H1 (cell line): ENCODE measurements around the gene RD3L. TPM values are rescaled to one million over a fixed set of nuclear protein-coding genes. Genes with fewer than 3 reads are reported as not detected.

Experiments used
- CTCF ChIA-PET: fragments of 300-600 bp; sonication (Branson Sonifier 250); formaldehyde crosslinking; loops from one replicate; lab custom pipeline; 2021; ENCODE audit not compliant: partially characterized antibody; lab: Charles Lee
- POLR2A ChIA-PET: fragments of 300-600 bp; sonication (Branson Sonifier 250); formaldehyde crosslinking; loops from one replicate; lab custom pipeline; 2021; ENCODE audit warnings: inconsistent platforms; ENCODE audit not compliant: partially characterized antibody; lab: Charles Lee
- DNase-seq, 2 experiments: peaks; one replicate each; pipeline versions ENCODE4 v3.0.0 to v3.0.0-alpha.2; 2010 to 2022; ENCODE audit warnings: low spot score in 2 of 2, low read depth in 1 of 2, mixed read lengths in 1 of 2
- FAIRE-seq: peaks from 2 replicates; lab custom pipeline; 2011; peaks lifted over from hg19 to GRCh38; lab: Jason Lieb, UNC
- H2AFZ ChIP-seq: 2 replicates; pipeline ENCODE4 v1.8.1; 2012; ENCODE audit warnings: low read length, inconsistent platforms
- H2AK5ac ChIP-seq: 2 replicates; pipeline ENCODE4 v1.6.1; 2013; ENCODE audit warnings: low read depth, low read length
- H2BK120ac ChIP-seq: replicated peaks from 2 replicates; pipeline ENCODE3; 2013; ENCODE audit warnings: low read depth, low read length, inconsistent platforms
- H2BK12ac ChIP-seq: 2 replicates; pipeline ENCODE4 v1.6.1; 2013; ENCODE audit warnings: low read depth, low read length
- H2BK15ac ChIP-seq: 2 replicates; pipeline ENCODE4 v1.6.1; 2013; ENCODE audit warnings: low read length
- H2BK20ac ChIP-seq: 2 replicates; pipeline ENCODE4 v1.6.1; 2013; ENCODE audit warnings: low read length
- H2BK5ac ChIP-seq: 2 replicates; pipeline ENCODE4 v1.6.1; 2013; ENCODE audit warnings: low read depth, low read length
- H3K14ac ChIP-seq: 2 replicates; pipeline ENCODE4 v1.6.1; 2013; ENCODE audit warnings: inconsistent platforms; ENCODE audit not compliant: insufficient read length
- H3K18ac ChIP-seq: 2 replicates; pipeline ENCODE4 v1.6.1; 2013; ENCODE audit warnings: low read length; ENCODE audit errors: extremely low read depth
- H3K23ac ChIP-seq: 2 replicates; pipeline ENCODE4 v1.6.1; 2013; ENCODE audit warnings: inconsistent platforms; ENCODE audit not compliant: insufficient read length
- H3K23me2 ChIP-seq: 2 replicates; pipeline ENCODE4 v1.6.1; 2013; ENCODE audit warnings: low read depth, low read length
- H3K27ac ChIP-seq: 2 replicates; pipeline ENCODE4 v1.6.1; 2011; ENCODE audit warnings: low read depth, low read length, inconsistent platforms
- H3K27me3 ChIP-seq, 4 experiments: replicated peaks in 1 of 4; 1 replicate in 1 of 4; 2 replicates in 3 of 4; pipeline versions ENCODE4 v1.6.1 to v1.8.1; 2011 to 2013; ENCODE audit warnings: low read length in 3 of 4, mild to moderate bottlenecking in 3 of 4, inconsistent platforms in 2 of 4, mixed read lengths in 2 of 4, moderate library complexity in 1 of 4; ENCODE audit not compliant: control insufficient read depth in 3 of 4, insufficient read depth in 3 of 4; ENCODE audit errors: extremely low read depth in 1 of 4
- H3K36me3 ChIP-seq, 4 experiments: 2 replicates each; pipeline versions ENCODE4 v1.6.1 to v1.8.1; 2011 to 2013; ENCODE audit warnings: mild to moderate bottlenecking in 4 of 4, low read length in 3 of 4, moderate library complexity in 2 of 4, control low read depth in 1 of 4, inconsistent platforms in 1 of 4; ENCODE audit not compliant: insufficient read depth in 4 of 4, control insufficient read depth in 2 of 4
- H3K4ac ChIP-seq: replicated peaks from 2 replicates; pipeline ENCODE3; 2013; ENCODE audit warnings: low read length, low read depth, mixed read lengths, inconsistent platforms; ENCODE audit not compliant: insufficient read length
- H3K4me1 ChIP-seq, 4 experiments: replicated peaks in 1 of 4; 1 replicate in 1 of 4; 2 replicates in 3 of 4; pipeline versions ENCODE4 v1.6.1 to v1.8.1; 2011 to 2013; ENCODE audit warnings: low read length in 3 of 4, inconsistent platforms in 2 of 4, mixed read lengths in 1 of 4; ENCODE audit not compliant: insufficient read depth in 4 of 4, control insufficient read depth in 3 of 4
- H3K4me2 ChIP-seq, 2 experiments: 2 replicates each; pipeline versions ENCODE4 v1.6.1 to v1.8.1; 2011 to 2013; ENCODE audit warnings: low read depth in 2 of 2, low read length in 2 of 2, control low read depth in 1 of 2, inconsistent platforms in 1 of 2, mild to moderate bottlenecking in 1 of 2; ENCODE audit not compliant: insufficient read depth in 1 of 2
- H3K4me3 ChIP-seq, 4 experiments: fragments of 200-600, 300-600 bp in 1 of 4; sonication (generic), shearing (Covaris generic), sonication (Bioruptor Twin) in 1 of 4; 2 replicates each; pipeline versions ENCODE4 v1.5.1 to v1.8.1; 2011 to 2016; ENCODE audit warnings: low read length in 4 of 4, low read depth in 3 of 4, control low read depth in 2 of 4, inconsistent platforms in 2 of 4, mild to moderate bottlenecking in 2 of 4, mixed read lengths in 1 of 4, moderate library complexity in 1 of 4; ENCODE audit not compliant: insufficient read depth in 2 of 4; ENCODE audit errors: extremely low read depth in 1 of 4
- H3K56ac ChIP-seq: replicated peaks from 2 replicates; pipeline ENCODE3; 2013; ENCODE audit warnings: low read depth, mild to moderate bottlenecking, mixed read lengths, low read length, inconsistent platforms; ENCODE audit not compliant: insufficient read length
- H3K79me1 ChIP-seq: 2 replicates; pipeline ENCODE4 v1.6.1; 2013; ENCODE audit warnings: low read depth, low read length, control low read depth
- H3K79me2 ChIP-seq, 2 experiments: 2 replicates each; pipeline versions ENCODE4 v1.6.1 to v1.8.1; 2012 to 2013; ENCODE audit warnings: low read length in 2 of 2, mild to moderate bottlenecking in 2 of 2, inconsistent platforms in 1 of 2; ENCODE audit not compliant: insufficient read depth in 2 of 2, control insufficient read depth in 1 of 2
- H3K9ac ChIP-seq, 4 experiments: replicated peaks in 1 of 4; 1 replicate in 1 of 4; 2 replicates in 3 of 4; pipeline versions ENCODE4 v1.6.1 to v1.8.1; 2011 to 2013; ENCODE audit warnings: low read depth in 3 of 4, low read length in 3 of 4, control low read depth in 2 of 4, mild to moderate bottlenecking in 2 of 4, moderate library complexity in 2 of 4, inconsistent platforms in 1 of 4; ENCODE audit errors: extremely low read depth in 1 of 4
- H3K9me3 ChIP-seq, 2 experiments: 2 replicates each; pipeline versions ENCODE4 v1.6.1 to v1.8.1; 2012 to 2013; ENCODE audit warnings: mild to moderate bottlenecking in 2 of 2, moderate library complexity in 2 of 2, control low read depth in 1 of 2, inconsistent platforms in 1 of 2, low read depth in 1 of 2, low read length in 1 of 2, mixed read lengths in 1 of 2; ENCODE audit not compliant: insufficient read depth in 2 of 2
- H4K20me1 ChIP-seq, 2 experiments: replicated peaks in 1 of 2; 2 replicates each; pipeline versions ENCODE3 to v1.8.1; 2011 to 2013; ENCODE audit warnings: inconsistent platforms in 2 of 2, low read length in 2 of 2, mild to moderate bottlenecking in 1 of 2; ENCODE audit not compliant: insufficient read depth in 2 of 2, control insufficient read depth in 1 of 2
- H4K5ac ChIP-seq: 2 replicates; pipeline ENCODE4 v1.6.1; 2013; ENCODE audit warnings: low read length, low read depth, mixed read lengths, inconsistent platforms; ENCODE audit not compliant: insufficient read length
- H4K8ac ChIP-seq: 2 replicates; pipeline ENCODE4 v1.8.0; 2013; ENCODE audit warnings: mild to moderate bottlenecking, moderate library complexity, low read length, inconsistent platforms; ENCODE audit not compliant: insufficient read depth; ENCODE audit errors: extremely low read depth
- H4K91ac ChIP-seq: replicated peaks from 2 replicates; pipeline ENCODE3; 2013; ENCODE audit warnings: low read length, mixed read lengths, inconsistent platforms; ENCODE audit not compliant: insufficient read length
- BCL11A ChIP-seq, 2 experiments: IDR thresholded peaks; one replicate each; pipeline ENCODE4 v1.6.1; 2011; ENCODE audit warnings: low read depth in 2 of 2, low read length in 2 of 2, mild to moderate bottlenecking in 2 of 2
- EZH2 ChIP-seq: fragments of 200-600 bp; sonication (generic); IDR thresholded peaks from 2 replicates; pipeline ENCODE4 v1.7.1; 2012; ENCODE audit warnings: low read depth, mild to moderate bottlenecking, moderate library complexity, low read length, inconsistent platforms; ENCODE audit not compliant: severe bottlenecking
- KDM4A ChIP-seq: IDR thresholded peaks from one replicate; pipeline ENCODE4 v1.7.1; 2012; ENCODE audit warnings: low read depth, mild to moderate bottlenecking, moderate library complexity, low read length, inconsistent platforms; ENCODE audit not compliant: severe bottlenecking
- SUZ12 ChIP-seq: fragments of 200-600 bp; sonication (generic); IDR thresholded peaks from 2 replicates; pipeline ENCODE4 v1.6.1; 2012; ENCODE audit warnings: mild to moderate bottlenecking, inconsistent platforms, low read length, moderate library complexity, mixed read lengths
- WGBS, 2 experiments: shearing (Covaris generic) in 1 of 2; methylation state at CpG; one replicate each; pipeline versions ENCODE4 v1.1.6 to v1.1.7; 2013 to 2015; ENCODE audit warnings: low lambda C conversion rate in 2 of 2, mixed read lengths in 2 of 2, inconsistent platforms in 1 of 2, low coverage in 1 of 2, missing lambda C conversion rate in 1 of 2; ENCODE audit not compliant: insufficient replicate concordance in 2 of 2, insufficient coverage in 1 of 2, insufficient read length in 1 of 2; ENCODE audit errors: extremely low coverage in 1 of 2, missing lambda C conversion rate in 1 of 2; 5-methylcytosine and 5-hydroxymethylcytosine counted together
- polyA plus RNA-seq, 7 experiments: library from polyadenylated mRNA; depleted of rRNA in 3 of 7; stranded (reverse) in 5 of 7; unstranded in 2 of 7; fragments of >200 nt in 5 of 7; fragments of 200-250 nt in 2 of 7; gene quantifications; 1 replicate in 5 of 7; 2 replicates in 1 of 7; 4 replicates in 1 of 7; pipeline versions ENCODE4 v1.2.1 to v1.2.3, GENCODE V29; 2011 to 2013; ENCODE audit warnings: missing spikeins in 2 of 7, mixed read lengths in 2 of 7
- total RNA-seq: library from RNA; stranded (reverse); fragmentation: NEBNext Ultra II Directional; extraction: Animal tissue kit (Norgen Biotek cat#: 25700); gene quantifications from 2 replicates; pipeline ENCODE4 v1.2.1, GENCODE V29; 2021

The RD3L gene
- total and polyA plus RNA-seq, 2 of the 8 experiments (the other 6 are each of a cell fraction or from before 2014, with no cell fraction given): not detected

GRCh38 chr14:103931422-103931821, 10.9 kb downstream of the RD3L start:
- H3K9me3 ChIP-seq: peaks cover 0 to 5% of the 10 kb centered on the region in 2 experiments; a peak in 1 of 4 replicates
- H3K27ac ChIP-seq: no peak overlapping the region
- no peak overlapping the region for H2AK5ac ChIP-seq
- no peaks in the 10 kb centered on the region; the same call in 1 of the 2 replicates for H3K79me1 ChIP-seq
- H4K8ac ChIP-seq: no peak overlapping the region
- no peaks in the 10 kb centered on the region for H4K20me1 ChIP-seq
- no peak overlapping the region for H2BK120ac ChIP-seq
- DNase-seq: no peak
- no peak overlapping the region for H3K9ac ChIP-seq
- H3K27me3 ChIP-seq: no peaks in the 10 kb centered on the region
- CTCF ChIA-PET: interaction anchor here (0.6 to 1.9 kb wide), 4 partner anchors 10 to 69 kb away, joined by 3 to 4 read pairs (median 4); no protein-coding TSS in a partner anchor
- FAIRE-seq: no peak
- no peak overlapping the region for H3K23ac ChIP-seq
- no peak overlapping the region for H2BK12ac ChIP-seq
- no peak overlapping the region for H2AFZ ChIP-seq
- H2BK20ac ChIP-seq: no peak overlapping the region
- no peak overlapping the region for H3K4ac ChIP-seq
- no peaks in the 10 kb centered on the region for H3K79me2 ChIP-seq
- WGBS, 2 experiments: 91% methylated on average over 3 of the region's 3 CpGs; no CpG with 5 or more reads in 1 of the 2 experiments
- H3K4me2 ChIP-seq: no peak overlapping the region
- H3K4me1 ChIP-seq: no peaks in the 10 kb centered on the region
- POLR2A ChIA-PET: interaction anchor here (1.2 kb wide), 1 partner anchor 10 kb away, joined by 3 read pairs; the partner anchor contains the start of gene RD3L
- H3K4me3 ChIP-seq: no peak overlapping the region
- H3K23me2 ChIP-seq: 0 out of 2 replicates have a peak, but pooled peaks cover 2% of the 10 kb centered on the region
- H3K14ac ChIP-seq: no peak overlapping the region
- H3K36me3 ChIP-seq: no peaks in the 10 kb centered on the region
- H4K5ac ChIP-seq: no peak overlapping the region
- no peak overlapping the region for H4K91ac ChIP-seq
- no peak overlapping the region for H2BK5ac ChIP-seq
- no peak overlapping the region for H3K18ac ChIP-seq
- no peak overlapping the region for H3K56ac ChIP-seq
- H2BK15ac ChIP-seq: no peak overlapping the region
- no peak for TF ChIP-seq SUZ12
- TF ChIP-seq KDM4A: no peak
- no peak for TF ChIP-seq EZH2
- no peak for TF ChIP-seq BCL11A (IDR thresholded peaks at IDR 0.05; ENCODE audit: low read depth in 2 of 2, low read length in 2 of 2)
